ENCODE measurements around the gene APBB1IP. TPM values are rescaled to one million over a fixed set of nuclear protein-coding genes. Genes with fewer than 3 reads are reported as not detected.
A peak's percentile ranks its signal among the peaks of the same experiment; 100 is the strongest.

Gene APBB1IP
- total RNA-seq, 4 donors from 2014 or later = 1.2 to 2.4 (median 1.9) TPM; not detected in 1

DNA sequence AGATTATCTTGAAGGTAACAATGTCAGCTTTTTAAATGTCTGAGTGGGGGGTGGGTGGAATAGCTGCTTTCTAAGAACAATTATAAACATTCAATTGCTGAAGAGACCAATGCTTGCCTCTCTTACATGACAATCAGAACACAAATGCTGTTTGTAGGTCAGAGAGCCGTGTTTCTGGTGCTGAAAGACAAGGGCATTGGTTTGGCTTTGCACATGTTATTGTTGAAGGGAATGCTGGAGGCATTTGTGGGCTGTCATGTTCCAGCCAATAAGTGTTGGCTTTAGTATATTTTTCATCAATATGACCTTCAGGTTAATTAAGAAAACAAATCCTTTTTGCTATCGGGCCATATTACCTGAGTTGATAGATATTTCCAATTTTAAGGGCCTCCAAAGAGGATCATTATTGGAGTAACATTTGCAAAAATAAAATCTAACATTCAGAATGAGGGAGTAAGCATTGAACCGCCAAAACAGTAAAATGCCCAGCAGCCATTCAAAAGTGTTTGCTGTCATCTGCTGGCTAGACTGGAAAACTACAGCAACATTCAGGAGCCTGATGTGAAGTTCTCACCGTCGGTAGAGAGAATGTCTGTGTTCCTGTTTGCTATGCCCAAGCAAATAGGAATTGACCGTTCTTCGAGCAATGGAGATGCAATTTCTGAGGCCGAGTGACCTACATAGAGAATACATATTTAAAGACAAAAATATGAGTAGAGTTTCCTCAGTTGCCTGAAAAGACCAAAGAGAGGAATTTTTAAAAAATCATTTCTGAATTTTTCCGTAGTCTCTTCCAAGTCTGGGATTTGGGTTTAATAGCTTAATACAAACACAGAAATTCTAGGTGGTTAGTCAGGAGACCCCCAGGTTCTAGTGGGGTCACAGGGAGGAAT, 118.9 kb downstream of the APBB1IP start:
- H3K27me3 ChIP-seq = no peaks in the 10 kb centered on the region
- no peak for DNase-seq
- H3K36me3 ChIP-seq = no peaks in the 10 kb centered on the region
- H3K27ac ChIP-seq = no peak overlapping the region
- TF ChIP-seq POLR2A (IDR thresholded peaks at IDR 0.05) = no peak
- TF ChIP-seq, protein P1, sequence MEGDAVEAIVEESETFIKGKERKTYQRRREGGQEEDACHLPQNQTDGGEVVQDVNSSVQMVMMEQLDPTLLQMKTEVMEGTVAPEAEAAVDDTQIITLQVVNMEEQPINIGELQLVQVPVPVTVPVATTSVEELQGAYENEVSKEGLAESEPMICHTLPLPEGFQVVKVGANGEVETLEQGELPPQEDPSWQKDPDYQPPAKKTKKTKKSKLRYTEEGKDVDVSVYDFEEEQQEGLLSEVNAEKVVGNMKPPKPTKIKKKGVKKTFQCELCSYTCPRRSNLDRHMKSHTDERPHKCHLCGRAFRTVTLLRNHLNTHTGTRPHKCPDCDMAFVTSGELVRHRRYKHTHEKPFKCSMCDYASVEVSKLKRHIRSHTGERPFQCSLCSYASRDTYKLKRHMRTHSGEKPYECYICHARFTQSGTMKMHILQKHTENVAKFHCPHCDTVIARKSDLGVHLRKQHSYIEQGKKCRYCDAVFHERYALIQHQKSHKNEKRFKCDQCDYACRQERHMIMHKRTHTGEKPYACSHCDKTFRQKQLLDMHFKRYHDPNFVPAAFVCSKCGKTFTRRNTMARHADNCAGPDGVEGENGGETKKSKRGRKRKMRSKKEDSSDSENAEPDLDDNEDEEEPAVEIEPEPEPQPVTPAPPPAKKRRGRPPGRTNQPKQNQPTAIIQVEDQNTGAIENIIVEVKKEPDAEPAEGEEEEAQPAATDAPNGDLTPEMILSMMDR (IDR thresholded peaks at IDR 0.05) = peak; percentile 76 to 88 (median 82)
- no peak overlapping the region for H3K4me3 ChIP-seq
- H3K4me1 ChIP-seq = no peaks in the 10 kb centered on the region
- no peaks in the 10 kb centered on the region for H3K9me3 ChIP-seq
- intact Hi-C loops (cut with DNase I; ENCODE audit: low total_unique reads) = no loop called here

DNA sequence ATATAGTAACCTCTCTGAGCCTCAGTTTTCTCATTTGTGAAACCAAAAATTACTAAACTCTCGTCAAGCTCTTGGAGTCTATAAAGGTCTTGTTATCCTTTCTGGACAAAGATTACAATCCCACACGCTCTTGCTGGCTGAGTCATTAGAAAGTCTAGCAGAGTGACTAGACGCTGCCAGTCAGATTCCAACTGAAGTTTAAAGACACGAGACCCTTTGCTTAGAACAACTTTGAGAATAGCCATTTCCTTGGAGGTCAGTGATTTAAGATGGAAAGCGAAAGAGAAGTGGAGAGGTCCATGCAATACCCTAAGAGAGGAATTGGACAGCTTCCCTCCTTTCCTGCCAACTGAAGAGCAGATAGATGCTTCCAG, 119.5 kb downstream of the APBB1IP start:
- TF ChIP-seq POLR2A (IDR thresholded peaks at IDR 0.05) = no peak
- TF ChIP-seq, protein P1 (IDR thresholded peaks at IDR 0.05) = no peak
- intact Hi-C loops (cut with DNase I; ENCODE audit: low total_unique reads) = no loop called here
- H3K27me3 ChIP-seq = no peaks in the 10 kb centered on the region

DNA sequence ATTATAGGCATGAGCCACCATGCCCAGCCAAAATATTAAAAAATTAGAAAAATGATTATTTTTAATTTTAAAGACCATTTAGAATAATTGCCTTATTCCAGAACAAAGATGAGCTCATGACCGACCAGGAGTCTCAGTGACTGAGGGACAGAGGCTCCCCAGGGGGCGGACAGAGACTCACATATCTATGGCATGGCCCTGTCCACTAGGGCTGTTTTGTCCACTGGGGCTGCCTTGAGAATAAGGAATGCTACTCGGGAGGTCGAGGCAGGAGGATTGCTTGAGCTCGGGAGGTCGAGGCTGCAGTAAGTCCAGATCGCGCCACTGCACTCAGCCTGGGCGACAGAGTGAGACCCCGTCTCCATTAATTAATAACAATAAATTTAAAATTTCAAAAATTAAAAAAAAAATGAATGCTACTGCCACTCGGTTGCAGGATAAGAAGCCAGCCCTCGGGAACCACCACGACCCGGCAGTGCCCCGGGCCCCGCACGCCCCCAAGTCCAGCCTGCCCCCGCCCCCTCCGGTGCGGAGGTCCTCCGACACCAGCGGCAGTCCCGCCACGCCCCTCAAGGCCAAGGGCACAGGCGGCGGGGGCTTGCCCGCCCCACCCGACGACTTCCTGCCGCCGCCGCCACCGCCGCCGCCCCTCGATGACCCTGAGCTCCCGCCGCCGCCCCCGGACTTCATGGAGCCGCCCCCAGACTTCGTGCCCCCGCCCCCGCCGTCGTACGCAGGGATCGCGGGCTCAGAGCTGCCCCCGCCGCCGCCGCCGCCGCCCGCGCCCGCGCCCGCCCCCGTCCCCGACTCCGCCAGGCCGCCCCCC, 128.6 kb downstream of the APBB1IP start:
- no peak for TF ChIP-seq POLR2A (IDR thresholded peaks at IDR 0.05)
- TF ChIP-seq, protein P1 (IDR thresholded peaks at IDR 0.05) = no peak
- Histone ChIP-seq H3K36me3 (peaks cover 0 to 2% of the 10 kb centered on the region in 2 donors), H3K9me3 (no peaks in the 10 kb centered on the region), H3K4me1 (no peaks in the 10 kb centered on the region), H3K27ac (no peak overlapping the region), H3K27me3 (peaks cover 0 to 3% of the 10 kb centered on the region in 2 donors), H3K4me3 (peak overlapping the region in 1 of 2 donors; percentile 34)
- DNase-seq = no peak
- intact Hi-C loops (cut with DNase I; ENCODE audit: low total_unique reads) = no loop called here

More for the DNA sequence above, 119.5 kb downstream of the APBB1IP start:
- H3K4me1 ChIP-seq = no peaks in the 10 kb centered on the region
- DNase-seq = no peak
- H3K9me3 ChIP-seq = no peaks in the 10 kb centered on the region
- H3K4me3 ChIP-seq = no peak overlapping the region
- no peak overlapping the region for H3K27ac ChIP-seq
- H3K36me3 ChIP-seq = no peaks in the 10 kb centered on the region

DNA sequence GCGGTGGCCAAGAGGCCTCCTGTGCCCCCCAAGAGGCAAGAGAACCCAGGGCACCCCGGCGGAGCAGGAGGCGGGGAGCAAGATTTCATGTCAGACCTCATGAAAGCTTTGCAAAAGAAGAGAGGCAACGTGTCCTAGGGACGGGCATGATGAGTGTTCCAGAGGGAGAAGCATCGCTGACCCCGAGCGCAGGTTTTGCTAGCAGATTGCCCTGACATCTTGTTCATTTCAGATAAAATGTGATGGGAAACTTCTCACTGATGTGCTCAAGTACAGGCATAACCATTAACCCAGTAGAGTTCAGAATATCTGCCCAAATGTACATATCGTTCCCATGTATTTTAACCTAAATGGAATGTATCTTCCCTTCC, 129.2 kb downstream of the APBB1IP start:
- intact Hi-C loops (cut with DNase I; ENCODE audit: low total_unique reads) = no loop called here
- H3K27ac ChIP-seq = no peak overlapping the region
- TF ChIP-seq, protein P1 (IDR thresholded peaks at IDR 0.05) = no peak
- no peak for TF ChIP-seq POLR2A (IDR thresholded peaks at IDR 0.05)
- H3K4me3 ChIP-seq = no peak overlapping the region
- DNase-seq = no peak
- no peaks in the 10 kb centered on the region for H3K9me3 ChIP-seq
- peaks cover 0 to 2% of the 10 kb centered on the region in 2 donors for H3K36me3 ChIP-seq
- peaks cover 0 to 3% of the 10 kb centered on the region in 2 donors for H3K27me3 ChIP-seq
- H3K4me1 ChIP-seq = no peaks in the 10 kb centered on the region

DNA sequence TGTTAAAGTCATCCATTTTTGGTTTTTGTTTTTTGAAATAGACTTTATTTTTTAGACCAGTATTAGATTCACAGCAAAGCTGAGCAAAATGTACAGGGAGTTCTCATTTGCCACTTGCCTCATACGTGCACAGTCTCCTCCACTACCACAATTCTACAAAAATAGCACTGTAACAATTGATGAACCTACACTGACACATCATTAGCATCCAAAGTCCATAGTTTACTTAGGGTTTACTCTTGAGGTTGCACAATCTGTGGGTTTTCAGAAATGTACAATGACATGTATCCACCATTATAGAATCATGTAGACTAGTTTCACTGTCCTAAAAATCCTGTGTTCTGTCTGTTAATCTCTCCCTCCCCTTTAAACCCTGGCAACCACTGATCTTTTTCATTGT, 133.5 kb downstream of the APBB1IP start:
- no peak overlapping the region for H3K27ac ChIP-seq
- DNase-seq = no peak
- intact Hi-C loops (cut with DNase I; ENCODE audit: low total_unique reads) = no loop called here
- H3K27me3 ChIP-seq = peaks cover 0 to 3% of the 10 kb centered on the region in 2 donors
- no peak for TF ChIP-seq POLR2A (IDR thresholded peaks at IDR 0.05)
- TF ChIP-seq, protein P1 (IDR thresholded peaks at IDR 0.05) = no peak
- no peaks in the 10 kb centered on the region for H3K9me3 ChIP-seq
- peaks cover 0 to 2% of the 10 kb centered on the region in 2 donors for H3K36me3 ChIP-seq
- H3K4me1 ChIP-seq = no peaks in the 10 kb centered on the region
- H3K4me3 ChIP-seq = no peak overlapping the region

Data from uterus (tissue), 4 donors.